Muscle of leg (tissue), 16 donors: ENCODE results near the gene SLC1A1. TPM values are rescaled to one million over a fixed set of nuclear protein-coding genes. Genes with fewer than 3 reads are reported as not detected.

Source experiments
- DNase-seq: peaks from one replicate; pipeline ENCODE4 v3.0.0; 2013
- H3K27ac ChIP-seq: one replicate; pipeline ENCODE4 v1.5.1; 2013; ENCODE audit warnings: mild to moderate bottlenecking, low read length, control low read depth
- H3K27me3 ChIP-seq: one replicate; pipeline ENCODE4 v1.6.1; 2013; ENCODE audit warnings: low read length; ENCODE audit not compliant: control insufficient read depth, insufficient read depth
- H3K36me3 ChIP-seq: one replicate; pipeline ENCODE4 v1.6.1; 2013; ENCODE audit warnings: low read length; ENCODE audit not compliant: control insufficient read depth, insufficient read depth
- H3K4me1 ChIP-seq: one replicate; pipeline ENCODE4 v1.6.1; 2013; ENCODE audit warnings: low read length; ENCODE audit not compliant: control insufficient read depth, insufficient read depth
- H3K4me3 ChIP-seq: one replicate; pipeline ENCODE4 v1.5.1; 2013; ENCODE audit warnings: low read length, control low read depth
- H3K9me3 ChIP-seq: replicated peaks from 2 replicates; pipeline ENCODE4 v1.6.1; 2013; ENCODE audit warnings: low read depth, low read length; ENCODE audit not compliant: control insufficient read depth
- WGBS: methylation state at CpG from one replicate; pipeline ENCODE4 v1.1.5; 2013; ENCODE audit warnings: missing lambda C conversion rate; ENCODE audit not compliant: insufficient coverage; 5-methylcytosine and 5-hydroxymethylcytosine counted together
- long read RNA-seq, 11 donors: transcript quantifications; one replicate each; lab custom pipeline, GENCODE V29; 2026
- polyA plus RNA-seq, 8 donors: library from polyadenylated mRNA; unstranded; fragments of 120-200 nt; gene quantifications; one replicate each; pipeline versions ENCODE4 v1.2.1 to v1.2.3, GENCODE V29; 2013; ENCODE audit warnings: inconsistent platforms in 1 of 8, low replicate concordance in 1 of 8; ENCODE audit not compliant: insufficient read length in 8 of 8, insufficient read depth in 1 of 8
- total RNA-seq: library from RNA; stranded (reverse); fragments of 120-200 nt; gene quantifications from one replicate; pipeline ENCODE4 v1.2.4, GENCODE V29; 2013

Gene SLC1A1
- total RNA-seq (0.66 TPM), polyA plus RNA-seq (1 to 10 TPM in 1 of 8 donors, under 1 TPM in 7; 0.47 to 2.1 (median 0.71) TPM)
- long read RNA-seq, donor 1 = 0 reads
- long read RNA-seq, donor 2 = 0 reads
- long read RNA-seq, donor 3 = 0 reads
- long read RNA-seq, donor 4 = 0 reads
- long read RNA-seq, donor 5 = 0 reads
- long read RNA-seq, donor 6, partial matches to known transcripts = 0 of 1 reads
- long read RNA-seq, donor 6, other reads (novel, unspliced or antisense) = 0 of 1 reads
- long read RNA-seq, donor 7 = 0 reads
- long read RNA-seq, donor 8 = 0 reads
- long read RNA-seq, donor 9 = 0 reads
- long read RNA-seq, donor 10 = 0 reads
- long read RNA-seq, donor 11 = 0 reads

- H3K27ac ChIP-seq = no peak within 1 kb of the TSS
- DNase-seq = peak; percentile 42
- H3K4me1 ChIP-seq = peaks cover 15% of the 10 kb centered on the region
- WGBS = under 1% methylated on average over 64 of the region's 72 CpGs
- no peaks in the 10 kb centered on the region for H3K36me3 ChIP-seq
- H3K4me3 ChIP-seq = peak within 1 kb of the TSS; percentile 56
- no peaks in the 10 kb centered on the region for H3K9me3 ChIP-seq
- peaks cover 34% of the 10 kb centered on the region for H3K27me3 ChIP-seq
Observed at GRCh38 chr9:4489919-4490704, at the start of gene SLC1A1. Gene SLC1A1 (plus strand): TSS chr9:4490468. CDS start chr9:4490680, 212 bp downstream.

- Histone ChIP-seq H3K36me3 (no peaks in the 10 kb centered on the region), H3K4me1 (no peaks in the 10 kb centered on the region), H3K4me3 (no peak overlapping the region), H3K9me3 (peaks cover 3% of the 10 kb centered on the region), H3K27ac (no peak overlapping the region), H3K27me3 (no peaks in the 10 kb centered on the region)
- WGBS = 100% methylated on average over 1 of the region's 3 CpGs
- no peak for DNase-seq
Observed at GRCh38 chr9:4442806-4443205, 47.5 kb upstream of the SLC1A1 start.

GRCh38 chr9:4443439-4443838 is 46.8 kb upstream of the SLC1A1 start:
- Histone ChIP-seq H3K36me3 (no peaks in the 10 kb centered on the region), H3K27ac (no peak overlapping the region), H3K27me3 (no peaks in the 10 kb centered on the region), H3K4me1 (no peaks in the 10 kb centered on the region), H3K9me3 (peaks cover 3% of the 10 kb centered on the region), H3K4me3 (no peak overlapping the region)
- peak; percentile 48 for DNase-seq
- WGBS = 57% methylated on average over 1 of the region's 1 CpG

GRCh38 chr9:4461437-4461836 is 28.8 kb upstream of the SLC1A1 start:
- Histone ChIP-seq H3K36me3 (no peaks in the 10 kb centered on the region), H3K4me3 (no peak overlapping the region), H3K9me3 (no peaks in the 10 kb centered on the region), H3K4me1 (no peaks in the 10 kb centered on the region), H3K27me3 (no peaks in the 10 kb centered on the region), H3K27ac (no peak overlapping the region)
- no peak for DNase-seq
- no CpG with 5 or more reads among the region's 2 CpGs for WGBS

- Histone ChIP-seq H3K4me3 (no peak overlapping the region), H3K27ac (no peak overlapping the region), H3K4me1 (no peaks in the 10 kb centered on the region), H3K36me3 (no peaks in the 10 kb centered on the region), H3K27me3 (no peaks in the 10 kb centered on the region), H3K9me3 (no peaks in the 10 kb centered on the region)
- 58% methylated on average over 1 of the region's 3 CpGs for WGBS
- DNase-seq = no peak
Observed at GRCh38 chr9:4463824-4464223, 26.4 kb upstream of the SLC1A1 start.

GRCh38 chr9:4464911-4465513 is 25.3 kb upstream of the SLC1A1 start:
- whole genome bisulfite sequencing = 100% methylated on average over 1 of the region's 11 CpGs
- no peak for DNase-seq
- Histone ChIP-seq H3K9me3 (no peaks in the 10 kb centered on the region), H3K27ac (no peak overlapping the region), H3K4me1 (no peaks in the 10 kb centered on the region), H3K4me3 (no peak overlapping the region), H3K27me3 (no peaks in the 10 kb centered on the region), H3K36me3 (no peaks in the 10 kb centered on the region)

DNA sequence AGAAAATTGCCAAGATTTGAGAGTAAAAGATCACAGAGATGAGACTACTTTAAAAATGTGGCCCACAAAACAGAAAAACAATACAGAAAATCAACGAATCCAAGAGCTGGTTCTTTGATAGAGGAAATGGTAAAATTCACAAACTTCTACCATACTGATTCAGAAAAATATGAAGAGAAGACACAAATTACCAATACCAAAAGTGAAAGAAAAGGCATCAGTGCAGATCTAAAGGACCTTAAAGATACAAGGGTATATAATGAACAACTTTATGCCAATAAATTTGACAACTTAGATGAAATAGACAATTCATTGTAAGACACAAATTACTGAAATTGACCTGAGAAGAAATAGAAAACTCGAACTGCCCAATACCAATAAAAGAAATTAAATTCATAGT is 24.4 kb upstream of the SLC1A1 start:
- no peaks in the 10 kb centered on the region for H3K4me1 ChIP-seq
- H3K27me3 ChIP-seq = no peaks in the 10 kb centered on the region
- no peak for DNase-seq
- no CpG with 5 or more reads among the region's 2 CpGs for WGBS
- H3K27ac ChIP-seq = no peak overlapping the region
- no peak overlapping the region for H3K4me3 ChIP-seq
- H3K9me3 ChIP-seq = no peaks in the 10 kb centered on the region
- no peaks in the 10 kb centered on the region for H3K36me3 ChIP-seq

DNA sequence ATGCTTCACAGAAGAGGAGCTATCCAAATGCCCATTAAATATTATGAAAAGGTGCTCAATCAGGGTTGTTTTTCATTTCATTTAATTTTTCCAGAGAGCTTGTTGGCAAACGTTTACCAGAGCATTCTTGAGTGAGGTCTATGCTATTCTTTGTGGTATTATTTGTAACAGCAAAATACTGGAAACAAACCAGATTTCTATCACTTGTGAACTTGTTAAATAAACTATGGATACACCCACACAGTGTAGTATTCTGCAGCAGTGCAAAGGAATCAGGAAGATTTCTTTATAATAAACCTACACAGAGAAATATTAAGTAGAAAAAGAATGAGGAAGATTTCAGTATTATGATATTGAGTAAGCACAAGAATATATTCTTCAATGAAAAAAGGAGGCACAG is 15.0 kb upstream of the SLC1A1 start:
- no peaks in the 10 kb centered on the region for H3K36me3 ChIP-seq
- no peaks in the 10 kb centered on the region for H3K9me3 ChIP-seq

GRCh38 chr9:4486176-4486575 is 4.1 kb upstream of the SLC1A1 start:
- Histone ChIP-seq H3K27me3 (peaks cover 17% of the 10 kb centered on the region), H3K4me3 (no peak overlapping the region), H3K9me3 (no peaks in the 10 kb centered on the region), H3K36me3 (no peaks in the 10 kb centered on the region), H3K4me1 (peaks cover 10% of the 10 kb centered on the region), H3K27ac (no peak overlapping the region)
- no peak for DNase-seq
- 50% methylated on average over 2 of the region's 2 CpGs for WGBS

More for the DNA sequence above, 15.0 kb upstream of the SLC1A1 start:
- H3K4me3 ChIP-seq = no peak overlapping the region
- no peak for DNase-seq
- no peaks in the 10 kb centered on the region for H3K27me3 ChIP-seq
- H3K4me1 ChIP-seq = no peaks in the 10 kb centered on the region
- H3K27ac ChIP-seq = no peak overlapping the region
- no CpG with 5 or more reads among the region's 1 CpG for WGBS

- H3K4me3 ChIP-seq = peak overlapping the region; percentile 56
- 0% methylated on average over 8 of the region's 8 CpGs for WGBS
- peak; percentile 7 for DNase-seq
- H3K27ac ChIP-seq = no peak overlapping the region
- H3K9me3 ChIP-seq = no peaks in the 10 kb centered on the region
- no peaks in the 10 kb centered on the region for H3K36me3 ChIP-seq
- H3K27me3 ChIP-seq = peaks cover 32% of the 10 kb centered on the region
- peaks cover 15% of the 10 kb centered on the region for H3K4me1 ChIP-seq
Observed at GRCh38 chr9:4489562-4489918, 728 bp upstream of the SLC1A1 start.
